Activated CD8-positive, alpha-beta memory T cell treated with anti-CD3 and anti-CD28 coated beads for 24 hours (primary cell): ENCODE results near the gene PDIA2.
"Not testable (repeated sequence)": the region's sequence is repeated elsewhere in the genome, so short reads cannot be mapped to it uniquely, and the experiment has no call there.

Source experiments
- DNase-seq: peaks from one replicate; pipeline ENCODE4 v3.0.0-alpha.2; 2020

The PDIA2 gene

DNA sequence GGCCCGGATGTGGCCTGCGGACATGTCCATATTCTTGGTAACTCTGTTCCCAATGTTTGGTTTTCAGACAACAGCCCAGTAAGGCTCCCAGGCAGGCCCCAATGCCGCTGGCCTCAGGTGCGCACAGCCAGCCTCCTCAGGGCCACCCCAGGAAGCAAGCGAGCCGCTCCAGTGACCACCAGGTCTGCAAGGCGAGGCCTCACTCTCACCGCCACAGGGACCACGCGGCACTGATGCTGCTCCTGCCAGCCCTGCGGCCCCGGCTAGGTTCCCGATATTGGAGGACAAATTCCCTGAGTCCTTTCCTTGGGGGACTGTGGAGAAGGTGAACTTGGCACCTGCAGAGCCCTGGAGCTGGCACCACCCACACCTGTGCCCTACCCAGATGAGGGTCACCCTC, 19.0 kb downstream of the PDIA2 start:
- no peak for DNase-seq

DNA sequence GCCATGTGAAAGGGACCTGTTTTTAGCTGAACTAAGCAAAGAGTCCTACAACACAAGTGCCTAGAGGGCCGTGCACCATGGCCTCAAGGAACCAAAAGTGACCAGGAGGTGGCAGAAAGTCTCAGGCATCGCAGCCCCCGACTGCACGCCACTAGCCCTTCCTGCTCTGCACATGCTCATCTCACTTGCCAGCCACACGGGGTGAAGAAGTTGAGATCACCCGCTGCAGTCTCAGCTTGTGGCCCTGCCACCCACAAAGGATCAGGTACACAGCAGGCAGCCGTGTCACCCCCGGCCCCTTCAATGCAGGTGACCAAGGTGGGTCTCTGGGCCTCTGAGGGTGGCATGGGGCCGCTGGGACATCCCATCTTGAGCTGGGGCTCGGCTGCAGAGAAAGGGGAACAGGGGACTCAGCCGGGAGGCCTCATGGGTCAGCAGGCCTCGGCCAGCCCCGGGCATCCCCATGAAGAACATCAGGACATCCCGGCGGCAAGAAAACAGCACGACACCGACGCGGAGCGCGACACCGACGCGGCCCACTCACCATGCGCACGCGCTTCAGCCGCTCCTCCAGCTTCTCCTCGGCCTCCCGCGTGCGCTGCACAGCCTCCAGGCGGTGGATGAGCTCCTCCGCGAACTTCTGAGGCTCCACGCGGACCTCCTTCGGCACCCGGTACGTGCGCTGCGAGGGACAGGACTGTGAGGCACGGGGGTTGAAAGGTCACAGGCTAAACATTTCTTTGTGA, 21.0 kb downstream of the PDIA2 start:
- no peak for DNase-seq

DNA sequence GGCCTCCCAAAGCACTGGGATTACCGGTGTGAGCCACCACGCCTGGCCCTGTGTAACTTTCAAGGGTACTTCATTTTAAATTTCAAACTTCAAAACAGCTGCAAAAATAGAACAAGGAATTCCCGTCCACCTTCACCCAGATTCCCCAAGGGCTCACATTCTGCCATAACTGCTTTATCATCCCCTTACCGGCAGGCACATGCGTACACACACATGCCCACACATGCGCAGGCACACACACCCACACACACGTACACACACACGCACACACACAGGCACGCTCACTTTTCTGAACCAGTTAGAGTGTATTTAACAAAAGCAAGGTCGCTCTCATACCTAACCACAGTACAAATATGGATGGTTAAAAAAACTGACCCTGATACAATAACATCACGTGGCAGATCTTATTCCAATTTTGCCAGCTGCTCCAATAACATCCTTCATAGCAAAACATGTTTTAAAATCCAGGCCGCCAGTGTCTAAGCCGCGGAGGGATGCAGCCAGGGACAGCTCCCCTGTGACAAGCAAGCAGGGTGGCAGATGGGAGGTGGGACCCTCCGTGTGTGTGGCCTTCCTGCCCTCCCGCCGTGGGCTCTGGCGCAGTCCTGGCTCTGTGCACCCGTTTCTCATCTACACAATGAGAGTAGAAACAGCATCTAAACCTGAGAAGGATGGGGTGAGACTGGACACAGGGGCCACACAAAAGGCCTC, 23.1 kb downstream of the PDIA2 start:
- DNase-seq, result no peak

DNA sequence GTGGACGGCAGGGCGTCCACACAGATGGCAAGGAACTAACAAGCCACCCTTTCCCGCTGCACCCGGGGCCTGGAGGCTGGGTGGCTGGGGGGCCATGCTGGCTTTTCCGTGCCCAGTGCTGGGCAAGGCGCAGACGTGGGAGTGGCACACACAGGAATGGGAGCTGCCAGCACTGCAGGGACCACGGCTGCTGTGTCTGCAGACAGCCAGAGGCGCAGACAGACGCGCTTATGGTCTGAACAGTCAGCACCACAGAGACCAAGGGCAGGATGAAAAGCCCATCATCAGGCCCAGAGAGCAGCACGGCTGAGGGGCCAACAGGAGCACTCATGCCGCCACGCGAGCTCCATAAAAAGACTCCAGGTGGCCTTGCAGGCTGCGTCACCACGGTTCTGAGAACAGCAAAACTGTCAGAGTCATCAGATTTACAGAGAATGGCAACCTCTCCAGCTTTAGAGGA, 24.0 kb downstream of the PDIA2 start:
- DNase-seq, result no peak

DNA sequence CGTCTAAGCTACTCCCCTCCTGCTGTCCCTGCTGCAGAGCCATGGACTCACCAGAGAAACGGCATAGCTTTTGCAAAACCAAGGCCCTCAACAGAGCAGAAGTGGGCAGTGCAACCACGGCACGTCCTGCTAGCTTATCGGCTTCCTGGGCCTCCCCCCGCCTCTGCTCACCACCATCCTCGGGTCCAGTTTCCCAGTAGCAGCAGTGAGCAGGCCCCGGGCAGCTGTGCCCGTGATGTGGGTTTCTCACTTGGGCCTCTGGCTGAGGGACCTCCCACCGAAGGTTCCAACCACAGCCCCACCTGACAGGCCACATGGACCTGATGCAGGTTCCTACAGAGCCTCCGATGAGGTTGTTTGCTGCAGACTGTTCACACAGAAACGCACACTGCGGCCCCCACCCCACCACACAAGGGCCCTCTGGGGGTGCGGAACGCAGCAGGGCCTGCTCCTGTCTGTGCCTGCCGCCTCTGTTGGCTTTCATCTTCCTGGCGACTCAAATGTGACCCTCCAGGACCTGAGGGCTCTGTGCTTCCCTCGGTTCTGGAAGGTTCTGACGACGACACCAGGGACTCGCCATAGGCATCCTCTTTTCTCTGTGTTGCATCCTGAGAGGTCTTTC, 24.8 kb downstream of the PDIA2 start:
- no peak for DNase-seq

DNA sequence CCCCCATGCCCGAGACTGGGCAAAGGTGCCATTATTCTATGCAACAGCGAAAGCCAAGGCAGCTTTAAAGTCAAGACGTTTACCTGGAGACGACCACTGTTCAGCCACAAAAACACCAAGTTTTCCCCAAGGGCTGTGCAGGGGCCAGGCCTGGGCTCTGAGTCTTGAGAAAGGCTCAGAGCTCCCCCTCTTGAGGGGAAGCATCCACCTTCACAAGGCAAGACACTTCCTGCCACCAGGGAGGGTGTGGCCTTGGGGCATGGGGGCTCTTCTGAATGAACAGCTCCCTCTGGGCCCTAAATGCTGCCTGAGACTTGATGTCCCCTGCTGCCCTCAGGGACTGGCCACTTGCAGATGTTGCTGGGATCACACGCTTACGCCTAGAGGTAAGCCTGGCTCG, 26.5 kb downstream of the PDIA2 start:
- DNase-seq, result no peak

DNA sequence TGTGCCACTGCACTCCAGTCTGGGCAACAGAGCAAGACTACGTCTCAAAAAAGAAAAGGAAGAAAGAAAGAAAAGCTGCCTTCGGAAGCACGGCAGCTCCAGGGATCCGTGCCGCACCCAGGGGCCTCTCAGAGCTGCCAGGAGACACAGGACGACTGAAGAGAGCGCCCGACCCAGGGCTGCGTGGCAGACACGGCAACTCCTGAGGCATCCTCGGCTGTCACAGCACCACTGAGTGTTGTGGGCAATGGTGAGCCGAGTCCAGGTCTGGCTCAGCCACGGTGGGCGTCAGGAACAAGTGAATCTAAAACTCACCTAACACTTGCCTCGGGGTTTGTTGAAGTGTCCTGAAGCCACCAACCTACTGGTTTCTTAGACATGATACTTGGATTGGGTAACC, 28.8 kb downstream of the PDIA2 start:
- no peak for DNase-seq

DNA sequence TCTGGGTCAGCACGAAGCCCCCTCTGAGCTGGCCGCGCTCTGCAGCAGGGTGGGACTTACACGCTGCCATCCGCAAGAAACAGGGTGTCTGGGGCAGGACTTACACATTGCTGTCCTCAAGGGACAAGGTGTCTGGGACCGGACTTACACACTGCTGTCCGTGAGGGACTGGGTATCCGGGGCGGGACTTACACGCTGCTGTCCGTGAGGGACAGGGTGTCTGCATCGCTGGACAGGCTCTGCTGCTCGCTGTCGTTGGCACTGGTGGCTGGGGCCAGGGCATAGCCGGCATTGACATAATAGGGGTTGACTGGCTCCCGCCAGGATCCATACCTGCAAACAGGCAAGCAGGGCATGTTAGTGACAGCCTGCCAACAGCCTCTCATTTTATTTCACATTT, 31.4 kb downstream of the PDIA2 start:
- no peak for DNase-seq

DNA sequence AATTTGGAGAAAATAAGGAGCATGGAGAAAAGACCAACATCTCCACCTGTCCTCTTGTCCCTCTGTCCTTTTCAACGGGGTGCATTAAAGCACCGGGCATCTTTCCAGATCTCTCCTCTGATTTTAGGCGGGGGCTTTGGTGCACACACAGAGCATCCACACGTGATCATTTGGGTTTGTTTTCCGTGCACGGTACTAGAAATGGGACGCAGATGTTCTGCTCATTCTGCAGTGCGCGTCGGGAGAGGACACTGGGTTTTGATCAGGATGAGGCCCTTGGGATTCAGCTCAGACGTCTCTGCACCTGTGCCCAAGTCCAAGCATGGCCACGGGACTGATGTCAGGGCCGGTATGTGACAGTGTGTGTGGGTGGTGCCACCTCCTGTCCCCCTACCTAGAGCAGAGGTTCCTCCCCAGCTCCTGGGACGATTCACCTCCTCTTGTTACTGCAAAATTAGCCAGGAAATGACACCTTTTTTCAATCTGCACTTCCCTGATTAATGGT, 31.9 kb downstream of the PDIA2 start:
- DNase-seq, result no peak

DNA sequence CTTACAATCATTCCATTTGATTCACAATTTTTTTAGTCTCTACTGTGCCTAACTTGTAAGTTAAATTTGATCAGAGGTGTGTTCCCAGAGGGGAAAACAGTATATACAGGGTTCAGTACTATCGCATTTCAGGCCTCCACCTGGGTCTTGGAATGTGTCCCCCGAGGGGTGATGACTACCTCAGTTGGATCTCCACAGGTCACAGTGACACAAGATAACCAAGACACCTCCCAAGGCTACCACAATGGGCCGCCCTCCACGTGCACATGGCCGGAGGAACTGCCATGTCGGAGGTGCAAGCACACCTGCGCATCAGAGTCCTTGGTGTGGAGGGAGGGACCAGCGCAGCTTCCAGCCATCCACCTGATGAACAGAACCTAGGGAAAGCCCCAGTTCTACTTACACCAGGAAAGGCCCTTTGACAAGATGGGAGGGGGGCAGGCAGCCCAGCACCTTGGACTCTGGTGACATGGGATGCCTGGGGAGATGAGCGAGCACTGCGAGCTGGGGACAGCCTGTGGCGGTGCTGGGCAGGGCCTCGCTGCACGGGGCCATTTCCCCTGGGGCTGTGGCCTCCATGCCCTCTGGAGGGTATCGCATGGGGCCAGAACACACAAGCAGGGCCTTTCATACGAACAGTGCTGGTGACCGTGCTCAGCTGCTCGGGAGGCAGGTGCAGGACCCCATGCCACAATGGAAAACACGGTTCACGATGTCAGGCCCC, 33.9 kb downstream of the PDIA2 start:
- DNase-seq, result no peak

DNA sequence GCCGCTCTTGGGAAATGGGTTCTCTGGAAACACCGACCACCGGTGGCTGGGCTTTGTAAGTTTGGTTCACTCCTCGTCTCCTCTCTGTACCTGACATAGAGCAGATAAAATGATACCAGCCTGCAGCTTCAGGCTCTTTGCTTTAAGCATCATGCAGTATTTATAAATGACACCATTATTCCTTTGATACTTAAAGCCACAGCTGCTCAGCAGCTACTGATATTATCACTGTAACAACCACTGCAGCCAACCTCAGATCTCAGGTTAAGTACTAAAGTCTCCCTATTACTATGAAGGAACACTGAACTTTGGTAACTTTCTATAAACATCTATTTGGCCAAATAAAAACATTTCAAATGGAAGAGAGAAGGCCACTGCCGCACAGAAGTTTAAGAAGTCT, 34.6 kb downstream of the PDIA2 start:
- no peak for DNase-seq

DNA sequence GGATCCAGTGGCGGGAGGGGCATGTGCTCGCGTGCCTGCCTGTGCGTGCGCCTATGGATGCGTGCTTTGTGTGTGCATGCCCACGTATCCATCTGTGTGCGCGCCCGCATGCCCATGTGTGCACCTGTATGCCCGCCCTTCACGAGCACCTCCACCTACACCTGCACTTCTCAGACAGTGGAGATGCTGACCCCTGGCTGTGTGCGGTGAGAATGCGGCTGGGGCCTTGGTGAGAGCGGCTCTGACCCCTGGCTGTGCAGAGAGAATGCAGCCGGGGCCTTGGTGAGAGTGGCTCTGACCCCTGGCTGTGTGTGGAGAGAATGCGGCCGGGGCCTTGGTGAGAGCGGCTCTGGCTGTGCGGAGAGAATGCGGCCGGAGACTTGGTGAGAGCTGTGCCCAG, 35.7 kb downstream of the PDIA2 start:
- no peak for DNase-seq

DNA sequence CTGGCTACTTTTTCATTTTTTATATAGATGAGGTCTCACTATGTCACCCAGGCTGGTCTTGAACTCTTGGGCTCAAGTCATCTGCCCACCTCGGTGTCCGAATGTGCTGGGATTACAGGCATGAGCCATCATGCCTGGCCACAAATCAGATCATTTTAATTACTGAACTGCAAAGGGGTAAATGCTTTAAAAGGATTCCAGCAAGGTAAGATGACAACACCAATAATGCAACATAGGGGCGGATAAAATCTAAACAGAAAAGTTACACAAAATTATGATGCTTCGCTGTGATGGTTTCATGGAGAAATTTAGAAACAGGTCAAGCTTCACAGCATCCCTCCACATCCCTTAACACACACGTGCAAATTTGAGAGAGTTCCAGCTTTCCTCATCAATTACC, 37.2 kb downstream of the PDIA2 start:
- no peak for DNase-seq

DNA sequence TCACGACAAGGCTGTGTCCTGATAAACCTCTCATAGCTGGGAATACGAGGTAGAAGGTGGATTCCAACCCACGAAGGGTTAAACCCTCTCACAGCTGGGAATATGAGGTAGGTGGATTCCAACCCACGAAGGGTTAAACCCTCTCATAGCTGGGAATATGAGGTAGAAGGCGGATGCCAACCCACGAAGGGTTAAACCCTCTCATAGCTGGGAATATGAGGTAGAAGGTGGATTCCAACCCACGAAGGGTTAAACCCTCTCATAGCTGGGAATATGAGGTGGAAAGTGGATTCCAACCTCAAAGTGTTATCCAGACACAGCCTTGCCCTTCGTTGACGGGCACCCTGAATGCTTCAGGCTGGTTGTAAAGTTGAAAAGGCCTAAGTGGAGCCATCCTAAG, 38.6 kb downstream of the PDIA2 start:
- no peak for DNase-seq

DNA sequence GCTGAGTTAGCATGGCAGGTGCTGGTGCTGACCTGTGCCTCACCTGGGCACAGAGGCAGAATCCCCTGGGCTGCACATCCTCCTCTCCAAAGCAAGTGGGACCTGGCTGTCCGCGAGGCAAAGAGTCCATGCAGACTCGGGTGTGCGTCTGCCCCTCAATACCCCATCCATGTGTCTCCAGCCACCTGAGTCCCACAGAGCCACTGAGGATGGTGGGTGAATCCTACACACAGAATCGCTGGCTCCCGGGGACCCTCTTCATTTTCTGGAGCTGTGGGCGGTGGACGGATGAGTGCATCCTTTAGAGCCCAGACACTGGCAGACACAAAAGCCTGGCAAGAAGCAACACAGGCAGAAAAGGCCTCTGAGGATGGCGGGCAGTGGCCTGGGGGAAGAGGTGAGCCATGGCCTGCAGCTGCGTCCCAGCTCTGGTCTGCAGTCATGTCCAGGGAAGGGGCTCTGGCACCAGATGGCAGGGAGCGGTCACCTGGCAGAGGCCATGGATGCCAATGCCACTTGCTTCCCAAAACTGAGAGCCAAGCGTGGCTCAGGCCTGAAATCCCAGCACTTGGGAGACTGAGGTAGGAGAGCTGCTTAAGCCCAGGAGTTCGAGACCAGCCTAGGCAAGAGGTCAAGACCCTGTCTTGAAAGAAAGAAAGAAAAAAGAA, 39.6 kb downstream of the PDIA2 start:
- no peak for DNase-seq

DNA sequence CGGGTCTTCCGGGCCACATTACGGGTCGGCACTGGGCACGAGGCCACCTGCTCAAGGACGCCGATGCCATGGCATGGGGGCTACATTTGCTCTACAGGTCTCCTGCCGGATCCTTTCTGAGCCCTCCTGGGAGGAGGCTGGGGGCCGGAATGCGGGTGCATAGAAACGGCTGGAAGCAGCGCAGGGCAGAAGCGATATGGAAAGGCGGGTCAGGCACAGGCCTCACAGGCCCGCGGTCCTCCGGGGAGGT, 41.2 kb downstream of the PDIA2 start:
- DNase-seq, result no peak

DNA sequence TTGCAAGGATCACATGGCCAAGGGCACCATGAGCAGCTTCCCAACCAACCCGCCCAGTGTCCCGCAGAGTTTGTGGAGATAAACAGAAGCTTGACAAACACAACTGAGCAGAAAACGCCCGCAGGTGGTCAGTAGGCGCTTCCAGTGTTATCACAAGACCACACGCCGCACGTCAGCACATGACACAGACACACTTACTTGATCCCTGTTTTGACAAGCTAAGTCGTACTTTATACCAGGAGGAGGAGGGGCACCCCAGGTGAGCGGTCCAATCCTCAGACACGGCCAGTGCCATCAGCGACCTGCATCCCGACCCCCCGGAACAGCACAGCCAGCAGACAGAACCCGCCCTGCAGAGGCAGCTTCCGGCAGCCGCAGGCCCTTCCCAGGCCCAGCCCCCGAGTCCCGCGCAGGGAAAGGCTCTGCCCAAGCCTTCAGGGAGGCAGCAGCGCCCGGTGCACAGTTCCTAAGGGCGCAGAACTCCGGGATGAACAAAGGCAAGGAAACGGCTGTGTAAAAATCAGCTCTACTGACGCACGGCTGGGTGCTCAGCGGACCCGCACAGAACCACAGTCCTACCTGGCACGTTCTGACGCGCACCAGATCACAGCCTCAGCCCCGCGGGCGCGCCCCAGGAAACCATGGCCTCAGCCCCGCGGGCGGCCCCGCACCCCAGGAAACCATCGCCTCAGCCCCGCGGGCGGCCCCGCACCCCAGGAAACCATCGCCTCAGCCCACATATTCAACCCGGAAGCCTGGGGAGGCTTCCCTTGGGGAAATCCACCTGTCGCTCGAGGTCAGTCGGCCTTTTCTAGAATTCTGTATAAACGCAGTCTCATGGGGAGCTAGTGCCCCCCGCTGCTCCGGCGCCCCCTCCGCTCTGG, 41.7 kb downstream of the PDIA2 start:
- DNase-seq, result peak; percentile 76

DNA sequence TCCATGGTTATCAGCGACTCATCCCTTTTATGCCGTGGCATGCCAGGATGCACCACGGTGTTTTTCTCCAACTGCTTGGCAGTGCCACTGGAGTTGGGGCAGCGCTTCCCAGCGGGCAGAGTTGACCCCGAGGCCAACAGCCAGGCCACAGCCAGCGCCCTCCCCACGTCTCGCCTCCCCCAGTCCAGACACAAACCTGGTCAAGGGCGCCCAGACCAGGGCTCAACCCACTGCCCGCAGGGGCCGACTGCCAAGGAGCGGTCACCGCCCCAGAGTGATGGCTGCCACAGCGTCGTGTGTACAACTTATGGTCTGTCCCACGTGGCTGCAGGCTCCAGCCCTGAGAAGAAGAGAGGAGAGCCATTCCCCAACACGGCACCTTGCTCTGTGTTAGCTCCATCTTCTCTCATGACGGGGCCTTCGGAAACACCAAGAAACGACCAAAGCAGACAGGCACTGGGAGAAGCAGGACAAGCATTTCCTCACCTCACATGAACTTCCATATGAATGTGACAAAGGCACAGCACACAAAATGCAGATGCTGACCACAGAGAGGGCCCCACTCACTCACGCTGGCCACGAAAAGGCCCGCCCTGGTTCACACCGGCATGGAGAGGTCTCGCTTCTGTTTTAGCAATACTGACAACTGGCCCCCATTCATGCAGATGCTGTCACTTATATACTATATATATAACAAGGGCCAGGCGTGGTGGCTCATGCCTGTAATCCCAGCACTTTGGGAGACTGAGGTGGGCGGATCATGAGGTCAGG, 42.6 kb downstream of the PDIA2 start:
- no peak for DNase-seq

DNA sequence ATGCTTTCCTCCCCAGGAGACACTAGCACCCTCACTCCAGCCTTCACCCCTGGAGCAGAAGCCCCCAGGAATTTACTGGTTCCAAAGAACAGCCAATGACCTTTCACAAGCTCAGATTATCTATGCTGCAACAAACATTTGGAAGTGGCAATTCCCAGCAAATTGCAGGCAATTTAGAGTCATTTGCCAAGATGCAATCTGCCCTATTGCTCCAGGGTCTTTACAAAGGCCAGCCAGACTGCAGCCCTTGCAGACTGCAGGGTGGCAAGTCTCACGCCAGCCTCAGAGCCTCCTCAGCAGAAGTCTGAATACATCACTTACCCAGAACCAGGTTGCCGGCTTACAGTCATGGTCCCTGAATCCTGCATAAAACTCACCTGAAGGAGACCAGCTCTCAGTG, 47.8 kb downstream of the PDIA2 start:
- DNase-seq, result no peak

DNA sequence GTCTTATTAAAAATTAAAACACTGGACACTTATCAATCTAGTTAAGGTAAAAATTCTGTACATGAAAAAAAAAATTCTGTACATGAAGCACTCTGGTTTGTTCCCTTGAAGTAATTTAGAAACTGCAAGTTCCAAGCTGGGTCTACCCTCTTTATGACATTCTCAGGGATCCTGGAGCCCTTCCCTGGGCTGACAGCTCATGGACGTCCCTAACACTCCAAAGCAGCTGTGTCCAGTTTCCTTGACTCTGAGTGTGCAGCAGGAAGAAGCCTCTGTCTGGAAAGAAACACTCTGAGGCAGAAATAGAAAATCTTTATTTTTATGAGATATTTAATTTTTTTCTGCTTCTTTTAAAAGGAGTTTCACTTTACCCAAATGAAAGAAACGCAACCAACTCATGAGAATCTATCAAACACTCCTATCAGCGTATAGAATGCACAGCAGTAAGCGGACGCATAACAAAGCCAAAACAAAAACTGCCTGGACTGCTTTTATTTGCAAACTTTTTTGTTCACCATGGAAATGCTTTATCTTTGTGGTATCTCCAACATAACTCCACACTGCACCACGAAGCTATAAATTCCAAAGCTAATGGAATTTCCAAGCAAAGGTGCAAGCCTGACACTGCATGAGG, 48.3 kb downstream of the PDIA2 start:
- not testable (repeated sequence) for DNase-seq
